Lower leg skin (tissue), 4 donors: ENCODE results near the gene PPCDC. TPM values are rescaled to one million over a fixed set of nuclear protein-coding genes. Genes with fewer than 3 reads are reported as not detected.

Source experiments
- DNase-seq, 2 donors: peaks; one replicate each; pipeline ENCODE4 v3.0.0-alpha.2; 2019; ENCODE audit warnings: low spot score in 2 of 2
- H3K4me3 ChIP-seq: fragments of 200-600 bp; sonication (generic); 2 replicates; pipeline ENCODE4 v1.5.1; 2017; ENCODE audit warnings: mild to moderate bottlenecking, low read depth; ENCODE audit not compliant: poor library complexity, severe bottlenecking
- POLR2A ChIP-seq, 2 donors: fragments of 450-650 bp; IDR thresholded peaks; one replicate each; pipeline ENCODE4 v1.6.1; 2016 to 2017; ENCODE audit warnings: antibody characterized with exemption in 2 of 2, mild to moderate bottlenecking in 1 of 2, moderate library complexity in 1 of 2
- WGBS, 2 donors: methylation state at CpG; one replicate each; pipeline ENCODE4 v1.1.5; 2018; 5-methylcytosine and 5-hydroxymethylcytosine counted together
- intact Hi-C: fragments of 100-400 bp; cut with DNase I; formaldehyde crosslinking; loops from one replicate; pipeline ENCODE4 v1.15.0; 2023; ENCODE audit warnings: low total_unique reads
- total RNA-seq, 4 donors: library from RNA; depleted of rRNA; stranded (reverse); fragments of >200 nt; gene quantifications; one replicate each; pipeline ENCODE4 v1.1.0, GENCODE V29; 2016
- TF ChIP-seq, protein P1 (sequence below), 3 donors: fragments of 450-650 bp; IDR thresholded peaks; one replicate each; pipeline ENCODE4 v1.5.1; 2016; ENCODE audit warnings: antibody characterized with exemption in 3 of 3, mild to moderate bottlenecking in 3 of 3, moderate library complexity in 2 of 3

The PPCDC gene, protein sequence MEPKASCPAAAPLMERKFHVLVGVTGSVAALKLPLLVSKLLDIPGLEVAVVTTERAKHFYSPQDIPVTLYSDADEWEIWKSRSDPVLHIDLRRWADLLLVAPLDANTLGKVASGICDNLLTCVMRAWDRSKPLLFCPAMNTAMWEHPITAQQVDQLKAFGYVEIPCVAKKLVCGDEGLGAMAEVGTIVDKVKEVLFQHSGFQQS
- 10 to 100 TPM; 14.4 to 21.4 (median 17.5) TPM for total RNA-seq

DNA sequence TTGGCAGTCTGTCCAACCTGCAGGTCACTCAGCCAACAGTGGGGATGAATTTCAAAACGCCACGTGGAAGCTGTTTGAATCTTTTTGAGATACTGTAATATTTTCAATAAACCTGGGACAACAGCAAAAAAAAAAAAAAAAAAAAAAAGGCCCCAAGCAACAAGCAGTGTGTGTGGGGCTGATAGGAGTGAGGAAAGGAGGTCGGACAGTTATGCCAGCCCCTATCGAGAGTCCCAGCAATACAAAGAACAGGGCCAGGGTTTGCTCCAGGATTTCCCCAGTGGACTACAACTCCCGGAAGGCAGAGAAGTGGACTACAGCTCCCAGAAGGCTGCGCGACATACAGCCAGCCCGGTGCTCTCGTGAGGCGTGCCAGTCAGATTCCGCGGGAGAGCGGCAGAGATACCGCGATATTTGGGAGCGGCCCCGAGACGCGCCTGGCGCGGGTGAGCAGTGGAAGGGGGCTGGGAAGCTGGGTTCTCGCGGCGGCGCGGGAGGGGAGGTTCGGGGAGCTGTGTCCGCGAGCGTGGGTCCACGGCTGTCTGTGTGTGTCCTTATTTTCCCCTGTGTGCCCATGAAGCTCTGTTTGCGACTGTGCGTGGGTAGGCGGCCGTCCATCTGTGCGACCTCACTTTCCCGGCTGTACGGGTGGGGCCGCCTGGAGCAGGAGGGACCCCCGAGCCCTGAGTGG, at the start of gene PPCDC:
Gene PPCDC (plus strand): TSS at position 410 of the 691 bp plus-strand sequence. CDS start 4,729 bp downstream, outside the sequence.
- peak; percentile 96 to 99 for DNase-seq
- H3K4me3 ChIP-seq = peak within 1 kb of the TSS; percentile 83
- intact Hi-C loops = no loop called here
- TF ChIP-seq, protein P1, sequence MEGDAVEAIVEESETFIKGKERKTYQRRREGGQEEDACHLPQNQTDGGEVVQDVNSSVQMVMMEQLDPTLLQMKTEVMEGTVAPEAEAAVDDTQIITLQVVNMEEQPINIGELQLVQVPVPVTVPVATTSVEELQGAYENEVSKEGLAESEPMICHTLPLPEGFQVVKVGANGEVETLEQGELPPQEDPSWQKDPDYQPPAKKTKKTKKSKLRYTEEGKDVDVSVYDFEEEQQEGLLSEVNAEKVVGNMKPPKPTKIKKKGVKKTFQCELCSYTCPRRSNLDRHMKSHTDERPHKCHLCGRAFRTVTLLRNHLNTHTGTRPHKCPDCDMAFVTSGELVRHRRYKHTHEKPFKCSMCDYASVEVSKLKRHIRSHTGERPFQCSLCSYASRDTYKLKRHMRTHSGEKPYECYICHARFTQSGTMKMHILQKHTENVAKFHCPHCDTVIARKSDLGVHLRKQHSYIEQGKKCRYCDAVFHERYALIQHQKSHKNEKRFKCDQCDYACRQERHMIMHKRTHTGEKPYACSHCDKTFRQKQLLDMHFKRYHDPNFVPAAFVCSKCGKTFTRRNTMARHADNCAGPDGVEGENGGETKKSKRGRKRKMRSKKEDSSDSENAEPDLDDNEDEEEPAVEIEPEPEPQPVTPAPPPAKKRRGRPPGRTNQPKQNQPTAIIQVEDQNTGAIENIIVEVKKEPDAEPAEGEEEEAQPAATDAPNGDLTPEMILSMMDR (IDR thresholded peaks at IDR 0.05) = no peak
- TF ChIP-seq POLR2A (IDR thresholded peaks at IDR 0.05) = no peak
- 2 to 4% methylated on average over 40 of the region's 40 CpGs for WGBS, 2 donors

DNA sequence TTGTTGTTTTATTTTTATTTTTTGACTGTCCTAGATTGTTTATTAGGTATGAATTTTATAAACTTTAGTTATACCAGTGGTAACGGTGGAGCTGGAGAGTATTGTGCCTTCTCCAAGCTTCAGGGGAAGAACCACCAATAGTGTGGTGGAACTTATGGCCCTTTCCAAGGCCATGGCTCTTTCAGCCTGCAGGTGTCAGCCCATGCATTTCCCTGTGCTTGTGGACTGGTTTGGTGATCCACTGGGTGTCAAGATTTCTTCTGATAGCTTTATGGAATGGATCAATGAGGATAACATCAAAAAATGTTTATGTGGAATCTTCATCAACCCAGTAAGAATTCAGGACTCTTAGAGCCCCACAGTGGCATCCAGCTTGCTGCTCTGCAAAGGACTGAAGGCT, 47.2 kb upstream of the PPCDC start:
- TF ChIP-seq POLR2A (IDR thresholded peaks at IDR 0.05) = no peak
- TF ChIP-seq, protein P1 (IDR thresholded peaks at IDR 0.05) = no peak
- no peak overlapping the region for H3K4me3 ChIP-seq
- no peak for DNase-seq
- intact Hi-C loops = no loop called here
- WGBS, 2 donors = 60 to 74% methylated on average over 1 of the region's 1 CpG

DNA sequence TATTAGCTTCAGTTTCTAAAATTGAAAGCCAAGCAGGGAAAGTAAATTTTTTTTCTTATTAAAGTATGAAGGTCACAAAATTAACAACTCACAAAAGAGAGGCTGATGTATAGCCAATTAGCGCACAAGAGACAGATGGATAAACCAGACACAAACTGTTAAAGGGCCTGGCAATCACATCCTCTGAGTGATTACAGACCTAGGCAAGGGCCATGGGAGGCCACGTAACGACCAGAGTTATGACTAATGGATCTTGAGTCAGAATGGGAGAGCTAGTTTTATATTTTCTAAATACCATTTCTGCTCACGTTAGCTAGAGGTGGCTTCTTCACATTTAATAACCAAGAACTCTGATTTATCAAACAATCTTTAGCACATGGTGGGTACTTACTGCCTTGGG, 45.8 kb upstream of the PPCDC start:
- WGBS, 2 donors = 46 to 51% methylated on average over 4 of the region's 4 CpGs
- intact Hi-C loops = no loop called here
- no peak for DNase-seq
- no peak for TF ChIP-seq POLR2A (IDR thresholded peaks at IDR 0.05)
- TF ChIP-seq, protein P1 (IDR thresholded peaks at IDR 0.05) = no peak
- no peak overlapping the region for H3K4me3 ChIP-seq

DNA sequence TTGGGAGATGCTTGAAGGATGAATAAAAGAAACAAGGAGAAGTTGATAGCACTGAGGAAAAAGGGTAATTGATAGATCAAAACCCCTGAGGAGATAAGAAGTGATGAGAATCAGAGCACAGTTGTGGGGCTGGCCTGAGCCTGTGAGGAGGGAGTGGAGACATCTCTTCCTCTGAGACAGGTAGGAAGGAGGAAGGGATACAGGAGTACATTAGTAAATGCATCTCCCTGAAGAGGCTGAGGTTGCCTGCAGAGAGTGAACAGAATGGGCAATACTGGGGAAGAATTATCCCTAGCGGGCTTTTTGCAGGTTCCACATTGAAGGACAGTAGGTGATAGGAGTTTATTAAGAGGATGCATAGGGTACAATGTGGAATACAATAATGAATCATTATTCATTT, 45.3 kb upstream of the PPCDC start:
- DNase-seq = no peak
- intact Hi-C loops = no loop called here
- TF ChIP-seq, protein P1 (IDR thresholded peaks at IDR 0.05) = no peak
- no peak for TF ChIP-seq POLR2A (IDR thresholded peaks at IDR 0.05)
- 83 to 100% methylated on average over 1 of the region's 1 CpG for WGBS, 2 donors
- no peak overlapping the region for H3K4me3 ChIP-seq

DNA sequence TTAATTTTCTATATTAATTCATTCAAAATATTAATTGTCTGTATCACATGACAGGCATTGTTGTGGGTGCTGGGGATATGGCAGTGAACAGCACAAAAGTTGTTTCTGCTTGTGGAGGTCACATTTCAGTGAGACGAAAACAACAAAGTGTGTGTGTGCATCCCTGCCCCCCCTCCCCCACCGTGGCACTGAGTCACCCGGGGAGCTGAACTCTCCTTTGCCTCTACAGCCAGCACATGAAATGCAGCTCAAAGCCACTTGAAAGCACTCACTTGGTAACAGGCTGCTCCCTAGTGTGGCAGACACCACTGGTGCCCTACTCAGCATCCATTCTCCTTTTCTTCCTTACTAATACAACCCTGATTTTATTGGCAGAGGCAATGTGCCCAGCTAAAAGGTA, 44.9 kb upstream of the PPCDC start:
- no peak overlapping the region for H3K4me3 ChIP-seq
- intact Hi-C loops = no loop called here
- TF ChIP-seq, protein P1 (IDR thresholded peaks at IDR 0.05) = no peak
- TF ChIP-seq POLR2A (IDR thresholded peaks at IDR 0.05) = no peak
- WGBS, 2 donors = 23 to 31% methylated on average over 3 of the region's 3 CpGs
- DNase-seq = no peak
